Subcutaneous abdominal adipose tissue (tissue), 5 donors: ENCODE measurements around the gene TARM1.
"Not testable (repeated sequence)": the region's sequence is repeated elsewhere in the genome, so short reads cannot be mapped to it uniquely, and the experiment has no call there.

Experiments used
- H3K27ac ChIP-seq: one replicate; pipeline ENCODE4 v1.7.0; 2013; ENCODE audit warnings: low read depth, mild to moderate bottlenecking, inconsistent platforms, low read length, moderate library complexity
- H3K27me3 ChIP-seq, 5 donors: one replicate each; pipeline ENCODE4 v1.7.0; 2013; ENCODE audit warnings: low read length in 5 of 5, inconsistent platforms in 1 of 5; ENCODE audit not compliant: control insufficient read depth in 5 of 5, insufficient read depth in 4 of 5
- H3K36me3 ChIP-seq, 5 donors: one replicate each; pipeline ENCODE4 v1.7.0; 2013; ENCODE audit warnings: low read length in 5 of 5; ENCODE audit not compliant: control insufficient read depth in 5 of 5, insufficient read depth in 5 of 5
- H3K4me1 ChIP-seq, 5 donors: one replicate each; pipeline ENCODE4 v1.7.0; 2013; ENCODE audit warnings: low read length in 5 of 5, mild to moderate bottlenecking in 3 of 5, moderate library complexity in 1 of 5; ENCODE audit not compliant: control insufficient read depth in 5 of 5, insufficient read depth in 5 of 5
- H3K4me3 ChIP-seq, 5 donors: one replicate each; pipeline ENCODE4 v1.7.0; 2013; ENCODE audit warnings: low read length in 5 of 5, low read depth in 1 of 5
- H3K9ac ChIP-seq, 5 donors: one replicate each; pipeline ENCODE4 v1.7.0; 2013; ENCODE audit warnings: low read length in 5 of 5, mild to moderate bottlenecking in 4 of 5, moderate library complexity in 3 of 5
- H3K9me3 ChIP-seq, 5 donors: one replicate each; pipeline ENCODE4 v1.7.0; 2013; ENCODE audit warnings: low read length in 5 of 5; ENCODE audit not compliant: control insufficient read depth in 5 of 5
- donor health status: healthy.
- donor health status: healthy.
- donor health status: healthy.
- donor health status: healthy.
- donor health status: healthy.

The TARM1 gene

DNA sequence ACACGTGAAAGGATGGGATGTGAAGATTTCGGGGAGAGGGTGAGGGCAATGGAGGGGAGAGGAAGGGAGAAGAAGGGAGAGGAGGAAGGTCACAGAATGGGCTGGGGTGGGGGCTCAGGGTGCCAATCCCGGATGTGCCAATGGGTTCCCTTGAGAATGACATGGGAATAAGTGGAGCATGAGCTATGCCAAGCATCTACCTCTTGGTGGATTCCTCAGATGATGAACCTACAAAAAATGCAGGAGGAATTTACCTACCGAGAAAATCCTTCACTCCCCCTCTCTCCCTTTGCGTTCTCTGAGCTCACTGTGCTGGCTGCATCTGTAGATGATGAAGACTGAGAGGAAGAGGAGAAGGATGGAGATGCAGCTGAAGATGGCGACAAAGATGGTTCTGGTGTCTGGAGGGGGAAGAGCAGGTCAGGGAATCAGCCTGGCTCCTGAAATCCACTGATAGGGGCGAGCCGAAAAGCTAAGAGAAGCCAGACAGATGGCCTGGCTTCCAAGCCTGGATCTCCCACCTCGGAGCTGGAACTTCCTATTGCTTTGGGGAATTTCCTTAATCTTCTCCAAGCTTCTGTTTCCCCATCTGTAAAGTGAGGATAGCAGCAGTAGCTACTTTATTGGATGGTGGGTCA lies 39.1 kb downstream of the TARM1 start:
- H3K27me3 ChIP-seq, result peaks cover 8 to 18% (median 14%) of the 10 kb centered on the region in 5 donors
- no peaks in the 10 kb centered on the region for H3K4me1 ChIP-seq
- no peak overlapping the region for H3K27ac ChIP-seq
- H3K36me3 ChIP-seq, result no peaks in the 10 kb centered on the region
- no peaks in the 10 kb centered on the region for H3K9me3 ChIP-seq
- no peak overlapping the region for H3K9ac ChIP-seq
- H3K4me3 ChIP-seq, result no peak overlapping the region

DNA sequence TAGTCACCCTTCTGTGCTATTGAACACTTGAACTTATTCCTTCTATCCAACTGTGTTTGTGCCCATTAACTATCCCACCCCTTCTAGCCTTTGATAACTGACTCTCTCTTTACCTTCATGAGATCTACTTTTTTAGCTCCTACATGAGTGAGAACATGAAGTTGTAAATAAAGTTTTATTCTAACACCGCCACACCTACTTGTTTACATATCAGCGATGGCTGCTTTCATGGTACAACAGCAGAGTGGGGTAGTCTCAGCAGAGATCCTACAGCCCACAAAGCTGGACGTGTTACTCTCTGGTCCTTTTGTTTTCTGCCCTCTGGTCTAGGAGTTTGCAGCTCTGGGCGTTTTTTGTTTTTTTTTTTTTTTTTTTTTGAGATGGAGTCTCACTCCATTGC lies 41.2 kb downstream of the TARM1 start:
- Histone ChIP-seq H3K27me3 (peaks cover 0 to 13% (median 10%) of the 10 kb centered on the region in 5 donors), H3K4me1 (no peaks in the 10 kb centered on the region), H3K36me3 (no peaks in the 10 kb centered on the region), H3K4me3 (no peak overlapping the region), H3K9me3 (no peaks in the 10 kb centered on the region), H3K9ac (no peak overlapping the region), H3K27ac (no peak overlapping the region)

DNA sequence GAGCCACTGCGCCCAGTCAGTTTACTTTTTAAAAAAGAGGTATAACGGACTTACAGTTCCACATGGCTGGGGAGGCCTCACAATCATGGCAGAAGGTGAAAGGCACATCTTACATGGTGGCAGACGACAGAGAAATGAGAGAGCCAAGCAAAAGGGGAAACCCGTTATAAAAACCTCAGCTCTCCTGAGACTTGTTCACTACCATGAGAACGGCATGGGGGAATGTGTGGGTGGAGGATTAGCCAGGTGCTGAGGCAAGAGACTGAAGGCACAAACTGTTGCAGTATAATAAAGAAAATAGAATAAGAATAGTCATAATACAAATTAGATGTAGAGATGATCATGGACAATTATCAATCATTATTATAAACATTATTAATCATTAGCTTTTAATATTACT lies 44.6 kb downstream of the TARM1 start:
- not testable (repeated sequence) for H3K4me1 ChIP-seq, H3K4me3 ChIP-seq, H3K9me3 ChIP-seq, H3K27me3 ChIP-seq, H3K27ac ChIP-seq, H3K9ac ChIP-seq, H3K36me3 ChIP-seq

DNA sequence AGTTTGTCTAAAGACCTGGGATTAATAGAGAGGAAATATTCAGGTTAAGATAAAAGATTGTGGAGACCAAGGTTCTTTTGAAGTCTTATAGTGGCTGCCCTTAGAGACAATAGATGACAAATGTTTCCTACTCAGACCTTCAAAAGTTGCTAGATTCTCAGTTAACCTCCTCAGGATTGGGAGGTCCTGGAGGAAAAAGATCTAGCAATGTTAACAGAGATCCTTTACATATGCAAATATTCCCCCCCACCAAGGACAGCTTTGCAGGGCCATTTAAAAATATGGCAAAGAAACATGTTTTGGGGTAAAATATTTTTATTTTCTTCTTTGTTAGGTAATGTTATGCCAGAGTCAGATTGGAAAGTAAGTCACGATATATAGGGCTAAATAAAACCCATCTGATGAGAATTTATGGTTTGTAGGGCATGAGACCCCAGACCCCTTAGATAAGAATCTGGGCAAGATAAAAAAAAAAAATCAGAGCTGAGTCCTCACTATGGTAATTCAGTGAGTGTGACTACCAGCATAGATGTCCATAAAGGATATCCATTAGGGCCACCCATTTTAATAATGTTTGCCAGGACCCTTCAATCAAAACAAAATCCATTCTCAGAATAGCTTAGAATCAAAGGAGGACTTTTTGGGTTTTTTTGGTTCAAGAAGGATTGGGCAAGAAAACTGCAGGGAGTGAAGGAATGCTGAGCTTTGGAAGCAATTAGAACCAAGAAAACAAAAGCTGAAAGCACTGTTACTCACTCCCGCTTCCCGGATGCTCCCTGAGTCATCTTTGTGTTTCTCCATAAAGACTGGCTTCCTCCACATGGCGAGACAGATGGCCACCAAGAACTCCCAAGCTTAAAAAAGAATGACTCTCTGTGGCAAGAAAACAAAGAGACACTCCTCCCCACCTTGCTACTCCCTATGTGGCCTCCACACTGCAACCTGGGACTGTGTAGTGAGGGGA lies 45.7 kb downstream of the TARM1 start:
- no peak overlapping the region for H3K9ac ChIP-seq
- H3K27ac ChIP-seq, result no peak overlapping the region
- no peaks in the 10 kb centered on the region for H3K9me3 ChIP-seq
- H3K4me1 ChIP-seq, result no peaks in the 10 kb centered on the region
- no peaks in the 10 kb centered on the region for H3K36me3 ChIP-seq
- peaks cover 0 to 9% (median 0%) of the 10 kb centered on the region in 5 donors for H3K27me3 ChIP-seq
- H3K4me3 ChIP-seq, result no peak overlapping the region

DNA sequence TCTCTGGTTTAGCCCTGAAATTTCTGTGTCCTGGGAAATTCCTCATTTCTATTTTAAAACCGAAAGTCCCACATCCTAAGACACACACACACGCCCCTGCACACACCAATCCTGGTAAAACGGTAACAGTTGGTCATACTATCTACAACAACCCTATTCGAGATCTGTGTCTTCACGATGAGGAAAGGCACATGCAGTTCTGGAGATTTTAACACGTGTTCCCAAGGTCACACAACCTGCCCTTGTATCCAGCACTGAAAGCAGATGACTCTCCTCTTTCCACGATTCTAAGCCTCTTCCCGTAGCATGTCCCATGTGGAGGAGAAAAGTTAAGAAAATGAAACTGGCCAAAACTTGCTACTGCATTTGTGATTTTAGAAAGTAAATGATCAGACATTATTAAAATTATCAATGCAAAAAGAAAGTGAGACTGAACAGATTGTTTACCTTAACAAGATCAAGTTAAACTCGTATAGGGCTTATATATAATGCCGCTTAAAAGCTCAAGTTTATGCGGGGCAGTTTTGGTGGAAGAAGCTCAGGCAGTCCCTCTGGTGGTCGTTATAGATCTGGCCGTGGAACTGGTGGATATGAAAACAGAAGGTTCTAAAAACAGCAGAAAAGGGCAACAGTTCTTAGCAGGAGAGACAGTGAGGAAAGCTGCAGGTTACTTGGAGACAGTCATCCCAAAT lies 50.1 kb downstream of the TARM1 start:
- Histone ChIP-seq H3K4me1 (no peaks in the 10 kb centered on the region), H3K9me3 (no peaks in the 10 kb centered on the region), H3K9ac (no peak overlapping the region), H3K27ac (no peak overlapping the region), H3K4me3 (peak overlapping the region in 4 of 5 donors; percentile 28 to 35 (median 34)), H3K27me3 (peaks cover 0 to 6% (median 4%) of the 10 kb centered on the region in 5 donors), H3K36me3 (no peaks in the 10 kb centered on the region)

DNA sequence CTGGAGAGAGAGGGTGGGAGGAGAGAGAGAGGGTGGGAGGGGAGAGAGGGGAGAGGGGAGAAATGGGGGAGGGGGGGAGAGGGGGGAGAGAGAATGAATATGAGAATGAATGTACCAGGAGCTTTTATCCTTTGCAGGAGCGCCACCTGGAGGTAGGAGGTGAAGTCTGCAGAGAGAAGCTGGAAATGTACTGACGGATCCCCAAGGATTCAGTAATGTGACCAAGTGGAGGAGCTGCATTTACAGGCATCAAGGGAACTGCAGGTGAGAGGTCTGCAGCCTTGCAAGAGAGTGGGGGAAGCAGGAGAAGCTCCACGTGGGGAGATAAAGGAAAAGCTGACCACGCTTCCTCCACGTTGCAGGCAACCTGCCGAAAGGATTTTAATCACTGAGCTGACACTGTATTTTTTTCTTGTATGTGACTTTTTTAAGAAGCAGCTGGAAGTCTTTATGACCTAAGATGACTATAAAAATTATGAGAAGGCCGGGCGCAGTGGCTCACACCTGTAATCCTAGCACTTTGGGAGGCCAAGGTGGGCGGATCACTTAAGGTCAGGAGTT lies 51.2 kb downstream of the TARM1 start:
- Histone ChIP-seq H3K27ac (no peak overlapping the region), H3K4me3 (no peak overlapping the region), H3K9me3 (no peaks in the 10 kb centered on the region), H3K27me3 (peaks cover 0 to 6% (median 4%) of the 10 kb centered on the region in 5 donors), H3K9ac (no peak overlapping the region), H3K36me3 (no peaks in the 10 kb centered on the region), H3K4me1 (no peaks in the 10 kb centered on the region)

DNA sequence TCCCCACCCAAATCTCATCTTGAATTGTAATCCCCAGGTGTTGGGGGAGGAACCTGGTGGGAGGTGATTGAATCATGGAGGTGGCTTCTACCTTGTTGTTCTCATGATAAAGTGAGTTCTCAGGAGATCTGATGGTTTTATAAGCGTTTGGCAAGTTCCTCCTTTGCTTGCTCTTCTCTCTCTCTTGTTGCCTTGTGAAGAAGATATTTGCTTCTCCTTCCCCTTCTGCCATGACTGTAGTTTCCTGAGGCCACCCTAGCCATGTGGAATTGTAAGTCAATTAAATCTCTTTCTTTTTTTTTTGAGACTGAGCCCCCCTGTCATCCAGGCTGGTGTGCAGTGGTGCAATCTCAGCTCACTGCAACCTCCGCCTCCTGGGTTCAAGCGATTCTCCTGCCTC lies 51.9 kb downstream of the TARM1 start:
- H3K9ac ChIP-seq, result no peak overlapping the region
- H3K9me3 ChIP-seq, result no peaks in the 10 kb centered on the region
- no peaks in the 10 kb centered on the region for H3K4me1 ChIP-seq
- H3K27me3 ChIP-seq, result peaks cover 0 to 10% (median 8%) of the 10 kb centered on the region in 5 donors
- H3K4me3 ChIP-seq, result no peak overlapping the region
- no peak overlapping the region for H3K27ac ChIP-seq
- H3K36me3 ChIP-seq, result no peaks in the 10 kb centered on the region

DNA sequence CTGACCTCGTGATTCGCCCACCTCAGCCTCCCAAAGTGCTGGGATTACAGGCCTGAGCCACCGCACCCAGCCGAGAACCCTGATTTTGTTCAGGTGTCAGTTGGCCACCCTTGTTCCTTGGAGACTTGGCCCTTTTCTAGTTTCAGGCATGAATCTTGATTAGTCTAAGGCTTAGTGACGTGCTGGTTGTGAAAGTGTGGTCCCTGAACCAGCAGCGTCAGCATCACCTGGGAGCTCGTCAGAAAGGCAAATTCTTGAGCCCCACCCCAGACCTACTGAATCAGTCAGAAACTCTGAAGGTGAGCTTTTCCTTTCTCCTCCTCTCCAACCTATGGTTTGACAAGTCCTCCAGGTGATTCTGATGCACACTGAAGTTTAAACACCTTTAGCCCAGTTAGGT lies 54.5 kb downstream of the TARM1 start:
- no peaks in the 10 kb centered on the region for H3K9me3 ChIP-seq
- H3K27ac ChIP-seq, result no peak overlapping the region
- peaks cover 0 to 11% (median 4%) of the 10 kb centered on the region in 5 donors for H3K27me3 ChIP-seq
- peaks cover 0 to 9% (median 5%) of the 10 kb centered on the region in 5 donors for H3K4me1 ChIP-seq
- no peak overlapping the region for H3K4me3 ChIP-seq
- H3K9ac ChIP-seq, result no peak overlapping the region
- no peaks in the 10 kb centered on the region for H3K36me3 ChIP-seq

DNA sequence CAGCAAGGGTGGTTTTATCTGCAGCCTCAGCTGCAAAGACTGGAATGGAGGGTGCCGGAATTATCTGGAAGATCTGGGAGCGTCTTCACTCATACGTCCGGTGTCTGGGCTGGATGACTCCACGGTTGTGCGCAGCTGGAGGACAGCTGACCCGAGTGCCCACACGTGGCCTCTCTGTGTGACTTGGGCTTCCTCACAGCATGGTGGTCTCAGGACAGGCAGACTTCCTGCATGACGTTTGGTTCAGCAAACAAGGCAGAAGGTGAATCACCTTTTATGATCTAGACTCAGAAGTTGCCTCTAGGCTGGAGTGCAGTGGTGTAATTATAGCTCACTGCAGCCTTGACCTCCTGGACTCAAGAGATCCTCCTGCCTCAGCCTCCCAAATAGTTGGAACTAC lies 56.5 kb downstream of the TARM1 start:
- peaks cover 0 to 9% (median 7%) of the 10 kb centered on the region in 5 donors for H3K4me1 ChIP-seq
- no peak overlapping the region for H3K4me3 ChIP-seq
- no peak overlapping the region for H3K27ac ChIP-seq
- H3K9me3 ChIP-seq, result no peaks in the 10 kb centered on the region
- no peaks in the 10 kb centered on the region for H3K36me3 ChIP-seq
- no peak overlapping the region for H3K9ac ChIP-seq
- H3K27me3 ChIP-seq, result peaks cover 0 to 11% (median 4%) of the 10 kb centered on the region in 5 donors
